Muscle of arm (tissue), 12 donors: ENCODE measurements around the gene LRBA. TPM values are rescaled to one million over a fixed set of nuclear protein-coding genes. Genes with fewer than 3 reads are reported as not detected.

Experiments used
- DNase-seq: peaks from one replicate; pipeline ENCODE4 v3.0.0-alpha.2; 2013
- polyA plus RNA-seq, 12 donors: library from polyadenylated mRNA; unstranded; fragments of 120-200 nt; gene quantifications; one replicate each; pipeline ENCODE4 v1.2.1, GENCODE V29; 2013; ENCODE audit not compliant: insufficient read length in 12 of 12

Gene LRBA
- polyA plus RNA-seq, 12 donors = 20.1 to 39.7 (median 24.1) TPM; not detected in 1

GRCh38 chr4:150283689-150284088 is 731.4 kb downstream of the LRBA start:
- DNase-seq = peak; percentile 20

DNA sequence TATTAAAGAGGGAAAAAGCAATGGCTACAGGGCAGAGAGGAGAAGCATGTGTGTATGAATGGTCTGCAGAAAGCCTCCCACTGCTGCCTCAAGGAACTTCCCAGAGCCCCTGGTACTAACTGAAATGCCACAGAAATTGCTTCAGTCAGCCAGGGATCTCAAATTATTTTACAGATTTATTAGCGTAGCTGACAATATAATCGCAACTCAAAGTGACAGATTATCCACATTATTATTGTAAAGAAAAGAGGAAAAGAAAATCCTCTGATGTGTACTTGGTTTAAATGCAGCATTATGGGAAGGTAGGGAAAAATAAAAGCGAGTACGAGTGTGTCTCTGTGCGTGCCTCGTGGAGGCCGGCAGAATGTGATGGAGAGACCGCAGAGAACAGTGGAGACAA is 734.1 kb downstream of the LRBA start:
- DNase-seq = no peak

DNA sequence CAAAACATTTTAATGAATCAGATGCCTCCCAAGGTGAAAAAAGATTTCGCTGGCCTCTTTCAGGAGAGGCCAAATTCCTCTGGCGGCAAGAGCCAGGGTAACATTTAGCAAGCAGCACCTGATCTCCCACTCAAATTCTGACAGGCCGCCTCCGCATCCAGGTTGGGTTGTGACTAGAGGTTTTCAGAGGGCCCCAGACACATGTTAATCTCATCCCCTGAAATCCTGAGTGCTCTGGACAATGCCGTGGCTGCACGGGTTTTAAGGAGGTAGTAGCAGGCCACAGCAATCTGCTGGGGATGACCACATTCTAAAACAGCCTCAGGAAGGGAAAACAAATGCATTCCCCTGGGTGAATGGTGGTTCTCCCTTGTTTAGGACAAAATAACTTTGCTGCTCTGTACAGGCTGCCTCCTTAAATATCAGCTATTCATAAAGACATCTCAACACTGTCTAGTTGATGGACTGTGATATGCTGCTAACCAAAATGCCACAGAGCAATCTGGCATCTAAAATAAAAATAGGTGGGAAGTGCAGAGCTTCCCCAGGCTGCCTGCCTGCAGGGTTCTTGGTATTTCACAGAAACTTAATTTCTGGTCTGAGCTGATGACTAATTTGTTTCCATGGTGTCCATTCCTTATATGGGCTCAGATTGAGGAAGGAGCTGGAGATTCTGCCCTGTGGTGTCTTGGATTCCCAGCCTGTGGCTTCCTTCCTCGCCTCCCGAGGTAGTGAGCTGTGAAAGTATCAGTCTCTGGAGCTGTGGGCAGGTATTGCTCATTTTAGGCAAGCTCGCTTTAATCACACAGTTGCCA is 734.8 kb downstream of the LRBA start:
- DNase-seq = no peak

DNA sequence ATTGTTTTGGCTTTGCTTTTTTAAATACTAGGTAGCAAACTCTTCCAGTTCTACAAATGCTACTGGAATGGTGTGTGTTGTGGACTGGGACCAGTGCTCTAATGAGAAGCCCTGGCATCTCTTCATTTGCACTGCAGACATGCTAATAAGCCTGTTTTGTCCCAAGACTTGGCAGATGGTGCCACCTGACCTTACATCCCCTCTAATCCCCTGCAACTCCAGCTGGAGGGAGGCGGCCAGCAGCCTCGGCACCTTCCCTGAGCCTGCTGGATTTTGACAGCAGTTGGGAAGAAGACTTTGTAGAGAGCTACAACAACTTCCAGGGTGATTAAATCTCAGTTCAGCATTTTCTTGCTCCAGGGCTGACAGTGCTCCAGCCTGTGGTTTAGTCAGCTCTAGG is 736.9 kb downstream of the LRBA start:
- no peak for DNase-seq

DNA sequence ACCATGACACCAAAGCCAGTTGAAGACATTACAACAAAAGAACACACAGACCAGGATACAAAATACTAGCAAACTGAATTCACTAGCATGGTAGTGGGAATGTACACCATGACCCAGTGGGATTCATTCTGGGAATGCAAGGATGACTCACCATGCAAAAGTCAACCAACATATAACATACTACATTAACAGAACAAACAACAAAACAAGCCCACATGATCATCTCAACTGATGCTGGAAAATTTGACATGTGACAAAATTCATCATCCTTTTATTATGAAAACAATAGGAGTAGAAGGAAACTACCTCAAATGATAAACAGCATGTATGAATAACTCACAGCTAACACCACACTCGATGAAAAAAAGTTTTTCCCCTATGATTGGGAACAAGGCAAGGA is 746.6 kb downstream of the LRBA start:
- no peak for DNase-seq

DNA sequence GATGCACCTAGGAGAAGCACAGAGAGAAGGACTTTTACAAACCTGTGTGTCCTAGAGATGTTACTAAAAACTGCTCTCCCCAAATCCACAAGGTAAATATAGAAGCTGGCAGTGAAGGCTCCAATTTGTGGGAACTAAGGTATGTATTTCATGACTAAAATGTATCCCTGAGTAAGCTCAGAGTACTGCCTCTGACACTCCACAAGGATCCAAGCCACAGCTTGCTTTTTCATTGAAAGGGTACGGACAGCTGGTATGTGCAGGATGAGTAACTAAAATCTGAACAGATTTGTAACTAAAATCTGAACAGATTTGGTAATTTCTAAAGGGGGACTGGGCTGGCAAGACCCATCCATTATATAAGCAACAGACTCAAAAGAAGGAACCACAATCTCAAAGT is 749.3 kb downstream of the LRBA start:
- DNase-seq = no peak

- no peak for DNase-seq
Measured at GRCh38 chr4:150264595-150265161, 750.4 kb downstream of the LRBA start.

GRCh38 chr4:150262611-150263010 is 752.5 kb downstream of the LRBA start:
- DNase-seq = no peak

GRCh38 chr4:150261571-150261970 is 753.5 kb downstream of the LRBA start:
- no peak for DNase-seq

DNA sequence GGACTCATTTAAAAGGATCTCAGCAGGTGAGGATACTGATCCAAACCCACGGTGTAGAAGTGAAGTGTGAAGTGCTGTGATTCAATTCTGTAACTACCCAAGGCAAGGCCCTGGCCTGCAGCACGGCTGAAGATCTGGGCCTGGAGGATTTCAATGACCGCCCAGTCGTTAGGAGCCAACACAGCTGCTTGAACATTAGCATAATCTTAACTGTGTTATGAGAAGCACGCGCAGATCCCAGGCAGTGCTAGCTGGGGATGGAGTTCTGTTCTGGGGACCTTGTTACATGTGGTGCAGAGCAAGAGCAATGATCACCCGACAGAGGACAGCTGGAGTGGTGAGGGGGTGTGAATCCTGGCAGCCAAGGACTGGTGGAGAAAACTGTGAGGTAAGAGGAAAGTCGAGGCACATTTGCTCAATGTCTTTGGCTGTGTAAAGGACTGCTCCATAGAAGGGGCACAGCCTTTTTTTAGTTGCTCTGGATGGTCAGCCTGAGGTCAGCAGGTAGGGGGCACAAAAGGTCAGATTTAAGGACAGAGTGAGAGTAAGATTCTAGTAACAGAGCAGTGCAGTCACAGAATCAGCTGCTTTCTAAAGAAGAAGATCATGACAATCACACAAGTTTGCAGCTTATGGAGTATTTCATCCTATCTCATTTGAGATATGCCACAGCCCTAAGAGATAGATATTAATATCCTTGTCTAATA is 755.1 kb downstream of the LRBA start:
- peak; percentile 48 for DNase-seq

GRCh38 chr4:150258569-150258968 is 756.5 kb downstream of the LRBA start:
- DNase-seq = no peak

- DNase-seq = no peak
Measured at GRCh38 chr4:150256841-150257730, 758.0 kb downstream of the LRBA start.

- DNase-seq = no peak
Measured at GRCh38 chr4:150256225-150256620, 758.9 kb downstream of the LRBA start.

- DNase-seq = no peak
Measured at GRCh38 chr4:150255610-150256224, 759.4 kb downstream of the LRBA start.

- DNase-seq = no peak
Measured at GRCh38 chr4:150253965-150254630, 761.0 kb downstream of the LRBA start.

GRCh38 chr4:150253416-150253815 is 761.7 kb downstream of the LRBA start:
- no peak for DNase-seq

DNA sequence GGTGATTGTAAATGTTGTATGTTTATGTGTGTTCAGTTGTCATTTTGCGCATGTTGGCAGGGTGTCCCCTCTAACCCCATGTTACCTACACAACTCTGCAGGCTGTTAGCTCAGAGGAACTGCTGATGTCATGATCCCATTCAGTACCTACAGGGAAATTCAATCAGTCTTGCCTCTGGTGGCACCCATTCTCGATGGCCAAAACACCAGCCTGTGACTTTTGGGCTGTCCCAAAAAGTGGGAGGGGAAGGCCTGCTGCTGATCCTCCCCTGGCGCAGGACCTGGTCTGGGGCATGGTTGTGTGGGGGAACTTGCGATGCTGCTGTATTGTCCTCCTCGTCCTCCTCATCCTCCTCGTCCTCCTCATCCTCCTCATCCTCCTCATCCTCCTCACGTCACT is 762.3 kb downstream of the LRBA start:
- DNase-seq = no peak

DNA sequence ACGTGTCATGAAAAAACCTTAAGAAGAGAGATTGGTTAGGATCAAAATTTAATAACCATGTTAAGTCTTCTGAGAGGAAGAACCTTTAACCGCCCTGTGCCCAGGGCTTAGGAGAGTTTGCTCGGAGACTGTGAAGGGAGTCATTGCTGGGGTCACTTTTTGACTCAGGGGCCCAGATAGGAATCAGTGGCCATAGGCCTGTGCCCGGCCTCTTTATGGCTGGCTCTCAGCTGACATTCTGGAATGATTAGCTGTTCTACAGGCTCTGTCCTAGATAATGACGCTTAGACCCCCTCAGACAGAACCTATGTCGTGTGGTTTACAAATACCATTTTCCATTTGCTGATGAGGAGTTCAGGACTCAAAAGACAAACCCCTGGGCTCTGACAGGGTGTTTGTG is 762.8 kb downstream of the LRBA start:
- DNase-seq = no peak

DNA sequence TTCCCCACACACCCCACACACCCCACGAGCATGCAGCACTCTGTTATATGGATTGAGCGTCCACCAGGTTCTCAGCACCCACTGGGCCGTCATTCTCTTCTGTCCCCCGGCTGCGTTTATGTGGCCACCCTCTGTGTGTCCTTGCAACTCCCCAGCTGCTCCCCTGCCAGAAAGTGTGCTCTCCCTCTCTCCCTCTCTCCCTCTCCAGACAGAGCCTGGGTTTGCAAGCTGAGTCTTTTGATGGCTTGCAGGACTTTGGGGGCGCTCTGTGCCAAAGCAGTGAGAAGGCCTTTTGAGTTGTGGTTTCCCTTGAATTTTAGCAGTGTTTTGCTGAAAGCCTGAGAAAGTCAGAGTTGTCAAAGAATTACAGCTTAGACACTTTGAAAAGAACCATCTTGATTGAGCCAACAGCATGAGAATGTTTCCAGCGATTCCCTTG is 763.3 kb downstream of the LRBA start:
- DNase-seq = no peak

DNA sequence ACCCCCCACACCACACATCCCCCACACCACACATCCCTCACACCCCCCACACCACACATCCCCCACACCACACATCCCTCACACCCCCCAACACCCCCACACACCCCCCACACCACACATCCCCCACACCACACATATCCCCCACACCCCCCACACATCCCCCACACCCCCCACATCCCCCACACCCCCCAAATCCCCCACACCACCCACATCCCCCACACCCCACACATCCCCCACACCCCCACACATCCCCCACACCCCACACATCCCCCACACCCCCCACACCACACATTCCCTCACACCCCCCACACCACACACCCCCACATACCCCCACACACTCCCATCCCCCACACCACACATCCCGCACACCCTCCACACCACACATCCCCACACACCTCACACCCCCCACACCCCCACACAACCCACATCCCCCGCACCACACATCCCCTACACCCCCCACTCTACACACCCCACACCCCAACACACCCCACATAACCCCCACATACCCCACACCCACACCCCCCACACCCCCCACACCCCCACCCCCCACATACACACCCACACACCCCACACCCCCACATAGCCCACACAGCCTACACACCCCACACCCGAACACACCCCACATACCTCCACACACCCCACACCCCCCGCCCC is 764.0 kb downstream of the LRBA start:
- DNase-seq = no peak
